ENCODE data around the gene TOMM7.

The TOMM7 gene

GRCh38 chr7:22833957-22834356 is 11.3 kb upstream of the TOMM7 start:
- no peaks in the 10 kb centered on the region for H3K27me3 ChIP-seq (ENCODE audit: insufficient read depth, poor library complexity, severe bottlenecking)
- no peak for DNase-seq (ENCODE audit: low read depth in 1 of 2, low spot score in 1 of 2)
- TF ChIP-seq REST (IDR thresholded peaks at IDR 0.05; ENCODE audit: insufficient replicate concordance, low read depth) = no peak
- TF ChIP-seq GABPA (IDR thresholded peaks at IDR 0.05; ENCODE audit: low read depth) = no peak
- TF ChIP-seq SPI1 (IDR thresholded peaks at IDR 0.05; ENCODE audit: borderline replicate concordance, low read depth) = no peak
- H3K27ac ChIP-seq (replicated peaks) = no peak overlapping the region
- no peak overlapping the region for H3K4me3 ChIP-seq (replicated peaks; ENCODE audit: insufficient read depth, low read length)

DNA sequence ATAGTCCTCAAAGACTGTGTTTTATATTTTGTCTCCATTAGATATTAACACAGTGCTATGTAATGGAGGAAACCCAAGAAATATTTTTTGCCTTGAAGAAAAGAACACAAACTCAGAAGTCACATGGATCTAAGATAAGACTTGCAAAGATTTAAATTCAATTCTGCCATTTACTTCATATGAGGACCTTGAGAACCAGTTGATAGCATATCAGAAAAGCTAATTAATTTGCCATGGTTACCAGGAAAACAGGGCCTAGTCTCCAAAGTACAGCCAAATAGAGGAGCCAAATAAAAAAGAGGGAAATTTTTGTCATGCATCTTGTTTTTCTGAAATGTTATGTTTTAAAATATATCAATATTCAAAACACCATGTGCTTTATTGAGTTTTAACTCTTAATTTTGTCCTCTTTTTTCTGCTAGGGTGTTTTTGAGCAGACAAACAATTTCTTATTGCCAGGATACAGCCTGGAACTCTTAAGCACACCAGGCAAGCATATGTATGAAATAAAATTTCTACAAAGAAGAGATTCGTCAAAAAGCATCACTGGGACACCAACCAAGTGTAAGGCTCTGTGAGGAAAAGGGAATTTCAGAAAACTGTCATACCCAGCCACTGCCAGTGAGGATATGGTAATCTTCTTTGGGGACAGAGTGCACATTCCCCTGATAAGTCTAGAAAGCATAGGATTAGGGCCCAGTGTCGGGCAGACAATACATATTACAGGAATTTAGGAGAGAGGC is 10.6 kb upstream of the TOMM7 start:
- Histone ChIP-seq H3K27ac (replicated peaks) (no peak overlapping the region), H3K4me3 (replicated peaks; ENCODE audit: insufficient read depth, low read length) (no peak overlapping the region), H3K27me3 (ENCODE audit: insufficient read depth, poor library complexity, severe bottlenecking) (no peaks in the 10 kb centered on the region)
- TF ChIP-seq SPI1 (IDR thresholded peaks at IDR 0.05; ENCODE audit: borderline replicate concordance, low read depth) (no peak), GABPA (IDR thresholded peaks at IDR 0.05; ENCODE audit: low read depth) (no peak), POLR2AphosphoS5 (IDR thresholded peaks at IDR 0.05; ENCODE audit: low read depth) (no peak), REST (IDR thresholded peaks at IDR 0.05; ENCODE audit: insufficient replicate concordance, low read depth) (no peak)
- TF ChIP-seq, protein P1, sequence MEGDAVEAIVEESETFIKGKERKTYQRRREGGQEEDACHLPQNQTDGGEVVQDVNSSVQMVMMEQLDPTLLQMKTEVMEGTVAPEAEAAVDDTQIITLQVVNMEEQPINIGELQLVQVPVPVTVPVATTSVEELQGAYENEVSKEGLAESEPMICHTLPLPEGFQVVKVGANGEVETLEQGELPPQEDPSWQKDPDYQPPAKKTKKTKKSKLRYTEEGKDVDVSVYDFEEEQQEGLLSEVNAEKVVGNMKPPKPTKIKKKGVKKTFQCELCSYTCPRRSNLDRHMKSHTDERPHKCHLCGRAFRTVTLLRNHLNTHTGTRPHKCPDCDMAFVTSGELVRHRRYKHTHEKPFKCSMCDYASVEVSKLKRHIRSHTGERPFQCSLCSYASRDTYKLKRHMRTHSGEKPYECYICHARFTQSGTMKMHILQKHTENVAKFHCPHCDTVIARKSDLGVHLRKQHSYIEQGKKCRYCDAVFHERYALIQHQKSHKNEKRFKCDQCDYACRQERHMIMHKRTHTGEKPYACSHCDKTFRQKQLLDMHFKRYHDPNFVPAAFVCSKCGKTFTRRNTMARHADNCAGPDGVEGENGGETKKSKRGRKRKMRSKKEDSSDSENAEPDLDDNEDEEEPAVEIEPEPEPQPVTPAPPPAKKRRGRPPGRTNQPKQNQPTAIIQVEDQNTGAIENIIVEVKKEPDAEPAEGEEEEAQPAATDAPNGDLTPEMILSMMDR (IDR thresholded peaks at IDR 0.05; ENCODE audit: insufficient read depth, low read length) = no peak
- no peak for DNase-seq (ENCODE audit: low read depth in 1 of 2, low spot score in 1 of 2)

GRCh38 chr7:22832401-22832800 is 9.8 kb upstream of the TOMM7 start:
- H3K4me3 ChIP-seq (replicated peaks; ENCODE audit: insufficient read depth, low read length) = no peak overlapping the region
- H3K27me3 ChIP-seq (ENCODE audit: insufficient read depth, poor library complexity, severe bottlenecking) = no peaks in the 10 kb centered on the region
- DNase-seq (ENCODE audit: low read depth in 1 of 2, low spot score in 1 of 2) = no peak
- TF ChIP-seq GABPA (IDR thresholded peaks at IDR 0.05; ENCODE audit: low read depth) (no peak), POLR2AphosphoS5 (IDR thresholded peaks at IDR 0.05; ENCODE audit: low read depth) (no peak), SPI1 (IDR thresholded peaks at IDR 0.05; ENCODE audit: borderline replicate concordance, low read depth) (no peak), REST (IDR thresholded peaks at IDR 0.05; ENCODE audit: insufficient replicate concordance, low read depth) (no peak)
- TF ChIP-seq, protein P1 (IDR thresholded peaks at IDR 0.05; ENCODE audit: insufficient read depth, low read length) = no peak
- no peak overlapping the region for H3K27ac ChIP-seq (replicated peaks)
